Measurements from ENCODE around the gene CYP17A1. TPM values are rescaled to one million over a fixed set of nuclear protein-coding genes. Genes with fewer than 3 reads are reported as not detected.

The CYP17A1 gene
- polyA plus RNA-seq, 1 donor from 2014 or later: not detected

DNA sequence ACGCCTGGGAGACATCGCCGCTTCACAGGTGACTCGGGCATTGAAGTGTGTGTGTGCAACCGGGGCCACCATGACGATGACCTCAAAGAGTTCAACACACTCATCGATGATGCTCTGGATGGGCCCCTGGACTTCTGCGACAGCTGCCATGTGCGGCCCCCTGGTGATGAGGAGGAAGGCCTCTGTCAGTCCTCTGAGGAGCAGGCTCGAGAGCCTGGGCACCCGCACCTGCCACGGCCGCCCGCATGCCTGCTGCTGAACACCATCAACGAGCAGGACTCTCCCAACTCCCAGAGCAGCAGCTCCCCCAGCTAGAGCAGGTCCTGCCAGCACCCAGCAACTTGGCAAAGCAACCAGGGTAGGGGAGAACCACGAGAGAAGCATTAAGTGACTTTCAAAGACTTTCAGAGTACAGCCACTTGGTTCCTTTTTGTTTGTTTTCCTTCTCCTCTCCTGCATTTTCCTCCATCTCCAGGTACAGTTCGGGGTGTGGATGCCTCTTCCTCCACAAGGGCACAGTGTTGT, 24.1 kb downstream of the CYP17A1 start:
- no peaks in the 10 kb centered on the region for H3K9me3 ChIP-seq (ENCODE audit: low read length)
- no peaks in the 10 kb centered on the region for H4K20me1 ChIP-seq (ENCODE audit: insufficient read depth)
- no peak for TF ChIP-seq MXI1 (conservative IDR thresholded peaks at IDR 0.05; ENCODE audit: poor library complexity, severe bottlenecking)
- no peak for TF ChIP-seq TAF1 (IDR thresholded peaks at IDR 0.05; ENCODE audit: low read depth)
- TF ChIP-seq SMC3 (conservative IDR thresholded peaks at IDR 0.05; ENCODE audit: poor library complexity): no peak
- TF ChIP-seq EP300 (conservative IDR thresholded peaks at IDR 0.05; ENCODE audit: poor library complexity, severe bottlenecking): no peak
- TF ChIP-seq POLR2AphosphoS5 (IDR thresholded peaks at IDR 0.05): no peak
- no peak for TF ChIP-seq EZH2 (IDR thresholded peaks at IDR 0.05; ENCODE audit: borderline replicate concordance, insufficient read depth, low read length, poor library complexity, severe bottlenecking)
- no peak for TF ChIP-seq CTCF (IDR thresholded peaks at IDR 0.05; ENCODE audit: poor library complexity, severe bottlenecking)
- no peak for TF ChIP-seq REST (IDR thresholded peaks at IDR 0.05; ENCODE audit: borderline replicate concordance)
- no peak for TF ChIP-seq RAD21 (conservative IDR thresholded peaks at IDR 0.05)
- no peaks in the 10 kb centered on the region for H3F3A ChIP-seq (ENCODE audit: insufficient read depth, low read length, poor library complexity, severe bottlenecking)
- no peak overlapping the region for H3K4me3 ChIP-seq (ENCODE audit: low read length)
- no peaks in the 10 kb centered on the region for H3K9me2 ChIP-seq (ENCODE audit: insufficient read depth, low read length)
- H3K27me3 ChIP-seq (ENCODE audit: insufficient read depth, low read depth, low read length): no peaks in the 10 kb centered on the region
- H3K9ac ChIP-seq (ENCODE audit: low read length): no peak overlapping the region
- H3K36me3 ChIP-seq (ENCODE audit: insufficient read depth, low read length): no peaks in the 10 kb centered on the region
- H3K27ac ChIP-seq (ENCODE audit: low read length): no peak overlapping the region
- H2AFZ ChIP-seq (ENCODE audit: low read depth, low read length): no peak overlapping the region
- H3K4me2 ChIP-seq (ENCODE audit: low read length): no peak overlapping the region
- H3K79me2 ChIP-seq (replicated peaks; ENCODE audit: insufficient read depth, low read length): no peaks in the 10 kb centered on the region

GRCh38 chr10:102812231-102812876, 24.9 kb downstream of the CYP17A1 start:
- no peak for TF ChIP-seq SMC3 (conservative IDR thresholded peaks at IDR 0.05; ENCODE audit: poor library complexity)
- no peaks in the 10 kb centered on the region for H4K20me1 ChIP-seq (ENCODE audit: insufficient read depth)
- H3K9ac ChIP-seq (ENCODE audit: low read length): no peak overlapping the region
- no peaks in the 10 kb centered on the region for H3K36me3 ChIP-seq (ENCODE audit: insufficient read depth, low read length)
- no peak overlapping the region for H2AFZ ChIP-seq (ENCODE audit: low read depth, low read length)
- no peak overlapping the region for H3K4me3 ChIP-seq (ENCODE audit: low read length)
- no peak overlapping the region for H3K4me2 ChIP-seq (ENCODE audit: low read length)
- H3K9me2 ChIP-seq (ENCODE audit: insufficient read depth, low read length): no peaks in the 10 kb centered on the region
- no peaks in the 10 kb centered on the region for H3F3A ChIP-seq (ENCODE audit: insufficient read depth, low read length, poor library complexity, severe bottlenecking)
- H3K9me3 ChIP-seq (ENCODE audit: low read length): no peaks in the 10 kb centered on the region
- no peaks in the 10 kb centered on the region for H3K79me2 ChIP-seq (replicated peaks; ENCODE audit: insufficient read depth, low read length)
- no peaks in the 10 kb centered on the region for H3K27me3 ChIP-seq (ENCODE audit: insufficient read depth, low read depth, low read length)
- H3K27ac ChIP-seq (ENCODE audit: low read length): no peak overlapping the region

Data from neural cell (in vitro differentiated cells).